CD4-positive, alpha-beta T cell treated with Interleukin-4 for 1 hour (primary cell): Measurements from ENCODE around the gene IFNL2.
"Not testable (repeated sequence)": the region's sequence is repeated elsewhere in the genome, so short reads cannot be mapped to it uniquely, and the experiment has no call there.

ENCODE experiments used
- DNase-seq, 2 donors: peaks; one replicate each; pipeline ENCODE4 v3.0.0-alpha.2; 2020 to 2022

Gene IFNL2

GRCh38 chr19:39297931-39298634 lies 29.9 kb downstream of the IFNL2 start:
- peak; percentile 58 to 68 for DNase-seq

- DNase-seq: peak in 1 of 2 donors; percentile 39
These were observed 31.2 kb downstream of the IFNL2 start for GRCh38 chr19:39299404-39299803.

GRCh38 chr19:39299832-39300231 lies 31.6 kb downstream of the IFNL2 start:
- no peak for DNase-seq

- DNase-seq: no peak
These were observed 32.8 kb downstream of the IFNL2 start for GRCh38 chr19:39301021-39301420.

- DNase-seq: no peak
These were observed 33.4 kb downstream of the IFNL2 start for GRCh38 chr19:39301562-39301961.

- DNase-seq: no peak
These were observed 35.4 kb downstream of the IFNL2 start for GRCh38 chr19:39303373-39304184.

- no peak for DNase-seq
These were observed 36.0 kb downstream of the IFNL2 start for GRCh38 chr19:39304185-39304513.

- DNase-seq: no peak
These were observed 36.7 kb downstream of the IFNL2 start for GRCh38 chr19:39304701-39305571.

GRCh38 chr19:39306075-39306474 lies 37.9 kb downstream of the IFNL2 start:
- DNase-seq: no peak

- DNase-seq: no peak
These were observed 39.0 kb downstream of the IFNL2 start for GRCh38 chr19:39307046-39307821.

- no peak for DNase-seq
These were observed 39.8 kb downstream of the IFNL2 start for GRCh38 chr19:39307822-39308530.

- no peak for DNase-seq
These were observed 40.5 kb downstream of the IFNL2 start for GRCh38 chr19:39308531-39309304.

- not testable (repeated sequence) for DNase-seq
These were observed 41.1 kb downstream of the IFNL2 start for GRCh38 chr19:39309305-39309670.

GRCh38 chr19:39310558-39311311 lies 42.5 kb downstream of the IFNL2 start:
- no peak for DNase-seq

- no peak for DNase-seq
These were observed 46.0 kb downstream of the IFNL2 start for GRCh38 chr19:39314016-39314728.

- no peak for DNase-seq
These were observed 47.7 kb downstream of the IFNL2 start for GRCh38 chr19:39315933-39316332.

- DNase-seq: no peak
These were observed 48.6 kb downstream of the IFNL2 start for GRCh38 chr19:39316627-39317321.

GRCh38 chr19:39317476-39317875 lies 49.3 kb downstream of the IFNL2 start:
- no peak for DNase-seq

- DNase-seq: no peak
These were observed 49.9 kb downstream of the IFNL2 start for GRCh38 chr19:39318071-39318470.
